GM19035 (cell line): ENCODE measurements around the gene ERG28.
"Not testable (repeated sequence)": the region's sequence is repeated elsewhere in the genome, so short reads cannot be mapped to it uniquely, and the experiment has no call there.

Source experiments
- ATAC-seq: cut with Tn5 transposase; IDR thresholded peaks from one replicate; pipeline ENCODE4 v1.9.1; 2021; ENCODE audit not compliant: unreplicated experiment

The ERG28 gene

DNA sequence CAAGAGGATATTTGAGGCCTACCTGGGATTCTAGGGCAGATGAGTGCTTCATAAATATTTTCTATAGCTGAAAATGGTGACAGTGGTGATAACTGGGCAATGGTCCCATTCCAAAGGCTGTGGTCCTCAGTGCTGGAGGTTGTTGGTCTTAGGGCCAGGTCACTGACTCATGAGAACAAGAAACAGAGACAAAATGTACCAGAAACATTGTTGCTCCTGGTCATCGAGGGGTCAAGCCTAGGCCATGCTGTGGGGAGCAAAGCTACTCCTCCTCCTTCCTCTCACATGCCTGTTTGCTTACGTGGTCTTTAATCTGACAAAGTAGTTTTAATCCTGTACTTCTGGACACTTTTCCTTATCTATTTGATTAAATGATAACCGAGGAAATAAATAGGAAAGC lies 33.8 kb downstream of the ERG28 start:
- ATAC-seq: no peak

DNA sequence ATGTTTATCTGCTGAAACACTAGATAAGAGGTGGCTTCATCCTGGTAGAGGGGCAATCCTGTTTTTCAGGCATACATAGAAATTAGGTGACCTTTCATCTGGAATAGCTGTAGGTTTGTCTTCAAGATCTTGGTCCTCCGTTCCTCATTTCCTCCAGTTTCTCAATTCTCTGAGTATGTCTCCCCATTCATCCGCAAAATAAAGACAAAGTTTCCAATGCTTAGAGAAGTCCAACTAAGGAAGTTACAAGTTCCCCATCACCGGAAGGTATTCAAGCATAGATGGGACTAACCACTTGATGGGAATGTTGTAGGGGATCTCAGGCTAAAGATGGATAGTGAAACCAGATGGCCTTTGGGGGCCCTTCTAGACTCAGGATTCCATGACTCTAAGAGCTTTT lies 34.3 kb downstream of the ERG28 start:
- ATAC-seq: no peak

DNA sequence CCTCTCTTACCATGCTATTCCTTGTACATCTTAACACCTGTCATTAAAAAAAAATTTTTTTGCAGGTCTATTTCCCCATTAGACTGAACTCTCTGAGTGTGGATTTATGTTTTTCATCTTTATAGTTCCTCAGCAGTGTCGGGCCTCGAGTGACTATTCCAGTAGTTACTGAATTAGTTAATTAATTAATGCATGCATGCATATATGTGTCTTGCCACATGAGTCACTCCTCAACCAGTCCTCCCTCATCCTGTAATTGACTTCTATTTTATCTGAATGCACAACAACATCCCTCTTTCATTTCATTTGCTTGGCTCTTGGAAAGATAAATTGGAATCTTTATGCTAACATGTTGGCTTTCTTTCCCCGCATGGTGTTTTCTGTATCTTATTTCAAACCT lies 35.6 kb downstream of the ERG28 start:
- no peak for ATAC-seq

GRCh38 chr14:75619548-75619947 lies 41.1 kb downstream of the ERG28 start:
- ATAC-seq: no peak

DNA sequence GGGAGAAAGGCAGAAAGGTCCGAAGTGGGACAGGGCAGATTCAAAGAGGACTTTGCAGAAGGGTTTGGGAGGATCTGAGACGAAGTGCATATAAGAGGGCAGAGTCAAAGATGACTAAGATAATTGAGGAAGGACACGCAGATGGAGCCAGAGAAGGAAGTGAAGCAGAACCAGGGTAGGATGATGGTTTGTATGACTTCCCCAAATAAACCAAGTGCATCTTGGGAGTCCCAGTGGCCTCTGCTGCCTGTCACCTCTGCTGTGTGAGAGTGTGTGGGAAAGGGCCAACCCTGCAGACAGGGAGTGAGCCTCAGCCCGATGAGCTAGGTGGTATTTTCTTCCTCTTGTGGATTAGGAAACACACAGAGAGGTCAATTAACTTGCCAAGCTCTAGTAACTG lies 45.5 kb downstream of the ERG28 start:
- no peak for ATAC-seq

DNA sequence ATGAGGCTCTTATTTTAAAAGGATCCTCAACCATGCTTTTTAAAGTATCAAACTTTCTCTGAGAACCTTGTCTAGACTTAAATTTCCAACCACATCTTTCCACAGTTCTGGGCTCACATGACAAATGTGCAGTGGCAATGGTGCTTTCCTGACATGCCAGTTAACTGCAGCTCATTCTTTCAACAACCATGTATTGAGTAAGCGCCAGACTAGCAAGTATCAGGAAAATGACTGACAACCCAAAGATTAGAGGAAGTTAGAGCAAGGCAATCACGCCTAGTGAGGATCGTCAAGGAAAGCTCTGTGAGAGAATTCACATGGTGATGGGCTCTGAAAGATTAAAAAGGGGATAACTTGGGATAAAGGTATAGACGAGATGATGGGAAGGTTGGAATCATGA lies 46.5 kb downstream of the ERG28 start:
- ATAC-seq: no peak

DNA sequence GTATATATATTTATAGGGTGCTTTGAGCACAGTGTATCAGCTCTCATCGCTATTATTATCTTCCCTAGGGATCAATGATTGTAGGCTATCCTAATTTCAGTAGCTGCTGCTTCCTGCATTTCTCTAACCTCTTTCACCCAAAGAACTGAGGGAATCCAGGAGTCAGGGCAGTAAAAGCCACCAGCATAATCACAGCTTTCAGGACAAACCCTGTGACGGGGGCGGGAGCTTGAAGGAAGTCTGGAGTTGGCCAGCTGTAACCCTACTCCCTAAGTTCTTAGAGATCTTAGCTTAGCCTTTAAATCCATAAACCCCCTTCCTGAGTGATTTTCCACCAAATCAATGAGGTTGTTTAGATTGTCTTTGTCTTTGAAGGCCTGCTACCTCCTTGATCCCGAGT lies 48.5 kb downstream of the ERG28 start:
- no peak for ATAC-seq

DNA sequence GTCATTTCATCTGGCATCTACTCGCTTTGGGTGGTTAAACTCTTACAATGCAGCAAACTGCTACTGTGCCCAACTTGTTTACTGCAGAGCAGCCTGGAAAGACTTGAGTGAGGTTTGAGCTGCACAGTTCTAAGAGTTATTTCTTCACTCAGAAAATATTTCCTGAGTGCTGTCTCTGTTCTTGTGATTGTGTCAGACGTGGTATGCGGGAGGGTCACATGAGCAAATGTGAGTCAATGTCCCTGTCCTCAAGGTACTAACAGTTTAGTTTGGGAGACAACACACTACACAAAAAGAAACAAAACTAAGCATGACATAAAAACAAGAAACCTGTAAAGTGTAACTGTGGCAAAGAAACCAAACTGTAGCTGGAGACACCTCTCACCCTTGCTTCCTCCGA lies 49.8 kb downstream of the ERG28 start:
- no peak for ATAC-seq

DNA sequence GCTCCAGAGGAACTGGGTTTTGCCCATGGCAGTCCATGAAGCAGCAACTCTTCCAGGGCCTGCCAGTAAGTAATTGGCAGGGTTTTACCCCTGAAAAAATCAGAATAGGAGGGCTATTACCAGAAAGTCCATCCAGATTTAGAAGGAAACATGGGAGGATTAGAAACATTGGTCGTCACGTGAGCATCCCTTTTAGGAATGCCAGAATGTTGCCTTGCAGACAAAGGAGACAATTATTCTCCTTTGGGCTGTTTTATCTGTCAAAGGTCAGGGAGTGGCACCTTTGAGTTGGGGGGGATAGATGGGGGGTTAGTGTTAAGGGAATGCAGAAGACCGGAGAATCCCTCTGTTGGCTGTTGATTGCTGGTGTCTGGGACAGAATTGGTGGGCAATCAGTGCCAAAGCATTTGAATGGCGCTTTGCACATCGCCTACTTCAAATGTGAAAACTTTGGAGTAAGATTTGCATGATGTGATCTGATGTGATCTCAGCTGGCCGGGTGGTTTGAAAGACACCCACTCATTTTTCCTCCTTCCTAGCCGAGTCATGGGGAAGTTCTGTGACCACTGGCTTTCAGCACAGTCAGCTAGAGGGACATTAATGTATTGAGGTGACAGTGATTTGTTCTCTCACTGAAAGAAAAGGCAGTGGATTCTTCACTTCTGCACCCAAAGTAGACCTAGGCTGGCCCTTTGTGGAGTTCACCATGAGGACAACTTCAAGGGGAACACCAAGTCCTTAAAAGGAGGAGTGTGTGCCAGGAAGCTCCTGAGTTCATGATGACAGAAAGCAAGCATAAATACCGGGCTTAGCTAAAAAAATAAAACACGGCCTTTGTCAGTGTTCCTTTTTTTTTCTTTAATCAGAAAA lies 50.8 kb downstream of the ERG28 start:
- no peak for ATAC-seq

- ATAC-seq: no peak
Observed at GRCh38 chr14:75609116-75609515, 51.6 kb downstream of the ERG28 start.

GRCh38 chr14:75607842-75608640 lies 52.6 kb downstream of the ERG28 start:
- no peak for ATAC-seq

DNA sequence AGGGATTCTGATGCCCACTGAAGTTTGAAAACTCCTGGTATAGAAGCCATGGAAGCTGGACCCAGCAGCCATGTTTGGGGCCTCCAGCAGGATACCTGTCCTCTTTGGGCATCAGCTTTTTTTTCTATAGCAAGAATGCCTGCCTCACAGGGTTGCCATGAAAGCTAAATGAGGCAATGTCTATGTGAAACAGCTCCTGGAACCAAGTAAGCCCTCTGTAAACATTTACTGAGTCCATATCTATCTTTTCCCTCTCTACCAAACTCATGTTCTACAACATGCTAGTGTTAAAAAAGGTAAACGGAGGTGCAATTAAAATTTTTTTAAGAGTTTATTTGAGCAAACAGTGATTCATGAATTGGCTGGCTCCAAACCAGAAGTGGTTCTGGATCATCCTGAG lies 53.6 kb downstream of the ERG28 start:
- ATAC-seq: no peak

DNA sequence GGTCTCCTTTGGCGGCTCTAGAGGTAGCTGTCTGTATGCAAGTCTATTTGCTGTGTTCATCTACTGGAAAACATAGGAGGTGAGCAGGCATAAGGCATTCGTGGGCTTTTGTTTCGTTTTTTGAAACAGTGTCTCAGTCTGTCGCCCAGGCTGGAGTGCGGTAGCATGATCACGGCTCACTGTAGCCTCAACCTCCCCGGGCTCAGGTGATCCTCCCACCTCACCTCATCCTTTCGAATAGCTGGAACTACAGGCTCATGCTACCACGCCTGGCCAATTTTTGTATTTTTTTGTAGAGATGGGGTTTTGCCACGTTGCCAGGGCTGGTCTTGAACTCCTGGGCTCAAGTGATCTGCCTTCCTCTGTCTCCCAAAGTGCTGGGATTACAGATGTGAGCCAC lies 54.8 kb downstream of the ERG28 start:
- no peak for ATAC-seq

- ATAC-seq: no peak
Observed at GRCh38 chr14:75604979-75605851, 55.5 kb downstream of the ERG28 start.

DNA sequence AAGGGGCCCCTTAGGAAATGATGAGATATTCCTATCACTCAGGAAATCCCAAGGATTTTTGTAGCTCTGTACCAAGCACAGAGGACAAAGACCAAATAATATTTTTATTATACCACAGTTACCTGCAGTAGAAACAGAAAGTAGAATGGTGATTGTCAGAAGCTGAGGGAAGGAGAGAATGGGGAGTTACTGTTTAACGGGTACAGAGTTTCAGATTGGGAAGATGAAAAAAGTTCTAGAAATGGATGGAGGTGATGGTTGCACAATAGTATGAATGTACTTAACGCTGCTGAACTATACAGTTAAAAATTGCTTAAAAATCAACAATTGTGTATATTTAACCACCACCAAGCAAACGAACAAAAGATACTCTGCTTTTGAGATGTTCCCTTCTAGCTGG lies 58.2 kb downstream of the ERG28 start:
- no peak for ATAC-seq

DNA sequence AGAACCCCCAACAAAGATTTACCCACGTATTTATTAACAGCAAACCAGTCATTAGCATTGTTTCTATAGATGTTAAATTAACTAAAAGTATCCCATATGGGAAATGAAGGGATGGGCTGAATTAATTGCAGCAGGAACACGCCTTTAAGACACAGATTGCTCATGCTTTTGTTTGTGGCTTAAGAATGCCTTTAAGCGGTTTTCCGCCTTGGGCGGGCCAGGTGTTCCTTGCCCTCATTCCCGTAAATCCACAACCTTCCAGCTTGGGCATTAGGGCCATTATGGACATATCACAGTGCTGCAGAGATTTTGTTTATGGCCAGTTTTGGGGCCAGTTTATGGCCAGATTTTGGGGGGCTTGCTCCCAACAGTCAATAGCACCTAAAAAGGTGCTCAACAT lies 59.6 kb downstream of the ERG28 start:
- ATAC-seq: not testable (repeated sequence)

GRCh38 chr14:75600100-75600499 lies 60.6 kb downstream of the ERG28 start:
- not testable (repeated sequence) for ATAC-seq
